PFSK-1 (cell line): Measurements from ENCODE around the gene SH2D3C.

Experiments
- FOXP2 ChIP-seq: optimal IDR thresholded peaks from 2 replicates; pipeline ENCODE3; 2011; ENCODE audit warnings: borderline replicate concordance, control low read depth, inconsistent platforms; ENCODE audit not compliant: insufficient read depth; ENCODE audit errors: extremely low read length, extremely low read depth
- POLR2AphosphoS5 ChIP-seq: IDR thresholded peaks from 2 replicates; pipeline ENCODE4 v1.6.1; 2012; ENCODE audit warnings: low read depth, mild to moderate bottlenecking, control low read depth, low read length, moderate library complexity
- SIN3A ChIP-seq: IDR thresholded peaks from 2 replicates; pipeline ENCODE4 v1.6.1; 2012; ENCODE audit warnings: mild to moderate bottlenecking, low read length, moderate library complexity, borderline replicate concordance; ENCODE audit not compliant: insufficient read depth
- TAF1 ChIP-seq: IDR thresholded peaks from 2 replicates; pipeline ENCODE4 v1.6.1; 2012; ENCODE audit warnings: low read length, control low read depth, borderline replicate concordance; ENCODE audit not compliant: insufficient read depth
- TF ChIP-seq, protein P1 (sequence below), 2 experiments: IDR thresholded peaks; 2 replicates each; pipeline versions ENCODE4 v1.6.1 to v1.8.0; 2011 to 2012; ENCODE audit warnings: low read depth in 2 of 2, low read length in 2 of 2, control low read depth in 1 of 2, inconsistent platforms in 1 of 2, mild to moderate bottlenecking in 1 of 2, moderate library complexity in 1 of 2; ENCODE audit not compliant: insufficient read depth in 1 of 2

SH2D3C gene

GRCh38 chr9:127738666-127739065, 39.8 kb downstream of the SH2D3C start:
- TF ChIP-seq FOXP2 (no peak), SIN3A (no peak), TAF1 (no peak), POLR2AphosphoS5 (no peak)
- TF ChIP-seq, protein P1, sequence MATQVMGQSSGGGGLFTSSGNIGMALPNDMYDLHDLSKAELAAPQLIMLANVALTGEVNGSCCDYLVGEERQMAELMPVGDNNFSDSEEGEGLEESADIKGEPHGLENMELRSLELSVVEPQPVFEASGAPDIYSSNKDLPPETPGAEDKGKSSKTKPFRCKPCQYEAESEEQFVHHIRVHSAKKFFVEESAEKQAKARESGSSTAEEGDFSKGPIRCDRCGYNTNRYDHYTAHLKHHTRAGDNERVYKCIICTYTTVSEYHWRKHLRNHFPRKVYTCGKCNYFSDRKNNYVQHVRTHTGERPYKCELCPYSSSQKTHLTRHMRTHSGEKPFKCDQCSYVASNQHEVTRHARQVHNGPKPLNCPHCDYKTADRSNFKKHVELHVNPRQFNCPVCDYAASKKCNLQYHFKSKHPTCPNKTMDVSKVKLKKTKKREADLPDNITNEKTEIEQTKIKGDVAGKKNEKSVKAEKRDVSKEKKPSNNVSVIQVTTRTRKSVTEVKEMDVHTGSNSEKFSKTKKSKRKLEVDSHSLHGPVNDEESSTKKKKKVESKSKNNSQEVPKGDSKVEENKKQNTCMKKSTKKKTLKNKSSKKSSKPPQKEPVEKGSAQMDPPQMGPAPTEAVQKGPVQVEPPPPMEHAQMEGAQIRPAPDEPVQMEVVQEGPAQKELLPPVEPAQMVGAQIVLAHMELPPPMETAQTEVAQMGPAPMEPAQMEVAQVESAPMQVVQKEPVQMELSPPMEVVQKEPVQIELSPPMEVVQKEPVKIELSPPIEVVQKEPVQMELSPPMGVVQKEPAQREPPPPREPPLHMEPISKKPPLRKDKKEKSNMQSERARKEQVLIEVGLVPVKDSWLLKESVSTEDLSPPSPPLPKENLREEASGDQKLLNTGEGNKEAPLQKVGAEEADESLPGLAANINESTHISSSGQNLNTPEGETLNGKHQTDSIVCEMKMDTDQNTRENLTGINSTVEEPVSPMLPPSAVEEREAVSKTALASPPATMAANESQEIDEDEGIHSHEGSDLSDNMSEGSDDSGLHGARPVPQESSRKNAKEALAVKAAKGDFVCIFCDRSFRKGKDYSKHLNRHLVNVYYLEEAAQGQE (IDR thresholded peaks at IDR 0.05; ENCODE audit: insufficient read depth in 1 of 2, low read depth in 2 of 2, low read length in 2 of 2), result no peak

DNA sequence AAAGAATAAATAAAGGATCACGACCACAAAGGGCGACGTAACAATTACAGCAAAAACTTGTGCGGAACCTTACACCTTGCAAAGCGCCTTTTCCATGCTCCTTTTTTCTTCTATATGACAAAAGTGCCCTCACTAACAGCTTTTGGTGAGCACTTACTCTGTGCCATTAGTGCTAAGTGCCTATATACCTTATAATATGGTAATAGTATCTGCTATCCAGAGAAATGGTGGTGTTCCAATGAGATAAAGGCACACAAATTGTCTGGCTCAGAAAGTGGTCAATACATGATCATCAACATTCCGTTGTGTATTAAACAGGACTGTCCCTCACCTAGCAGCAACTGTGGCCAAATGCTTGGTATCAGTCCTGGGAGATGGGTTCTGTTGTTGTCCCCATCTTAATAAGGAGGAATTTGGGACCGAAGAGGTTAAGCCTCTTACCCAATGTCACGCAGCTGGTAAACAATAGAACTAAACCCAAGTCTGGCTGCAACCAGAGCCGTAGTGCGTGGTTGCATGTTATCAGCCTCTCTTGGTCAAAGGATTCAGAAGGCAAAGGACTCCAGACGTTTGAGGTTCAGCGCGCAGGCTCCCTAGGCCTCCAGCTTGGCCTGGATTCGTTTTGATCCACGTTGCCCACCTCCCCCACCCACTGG, 42.8 kb downstream of the SH2D3C start:
- no peak for TF ChIP-seq SIN3A
- TF ChIP-seq, protein P1 (IDR thresholded peaks at IDR 0.05; ENCODE audit: insufficient read depth in 1 of 2, low read depth in 2 of 2, low read length in 2 of 2), result no peak
- TF ChIP-seq POLR2AphosphoS5, result no peak
- TF ChIP-seq TAF1, result no peak
- TF ChIP-seq FOXP2, result no peak

- TF ChIP-seq FOXP2 (no peak), SIN3A (0 out of 2 replicates have a peak, but pooled peaks have one; percentile 16), POLR2AphosphoS5 (peak; percentile 70), TAF1 (peak; percentile 75; the same call in 1 of the 2 replicates)
- TF ChIP-seq, protein P1 (IDR thresholded peaks at IDR 0.05; ENCODE audit: insufficient read depth in 1 of 2, low read depth in 2 of 2, low read length in 2 of 2), result no peak
Measured at GRCh38 chr9:127734747-127735529, 43.5 kb downstream of the SH2D3C start, which contains the start of gene TOR2A. TOR2A (minus strand) TSS chr9:127735294; CDS start chr9:127735270, 24 bp downstream.

DNA sequence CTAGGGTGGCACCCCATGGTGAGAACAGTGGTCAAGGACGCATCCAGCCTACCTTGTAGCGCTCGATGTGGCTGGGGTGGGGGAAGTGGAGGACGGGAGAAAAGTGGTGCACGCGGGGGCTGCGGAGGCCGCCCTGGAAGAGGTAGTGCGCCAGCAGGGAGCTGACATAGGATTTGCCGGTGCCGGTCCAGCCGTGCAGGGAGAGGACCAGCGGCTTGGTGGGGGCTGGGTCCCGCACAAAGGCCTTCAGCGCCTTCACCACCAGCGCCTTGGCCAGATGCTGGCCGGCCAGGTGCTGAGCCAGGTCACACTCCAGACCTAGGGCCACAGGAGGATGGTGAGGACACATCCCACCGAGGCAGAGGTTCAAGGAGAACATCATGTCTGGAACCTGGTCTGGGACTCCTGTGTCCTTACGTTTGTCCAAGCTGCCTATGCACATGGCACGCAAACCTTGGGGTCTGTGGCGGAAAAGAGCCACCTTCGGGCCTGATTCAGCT, 44.2 kb downstream of the SH2D3C start:
- no peak for TF ChIP-seq POLR2AphosphoS5
- TF ChIP-seq SIN3A, result no peak
- TF ChIP-seq, protein P1 (IDR thresholded peaks at IDR 0.05; ENCODE audit: insufficient read depth in 1 of 2, low read depth in 2 of 2, low read length in 2 of 2), result no peak
- TF ChIP-seq FOXP2, result no peak
- TF ChIP-seq TAF1, result no peak
